ENCODE data around the gene RNASE9.
"Not testable (repeated sequence)": the region's sequence is repeated elsewhere in the genome, so short reads cannot be mapped to it uniquely, and the experiment has no call there.

The RNASE9 gene

DNA sequence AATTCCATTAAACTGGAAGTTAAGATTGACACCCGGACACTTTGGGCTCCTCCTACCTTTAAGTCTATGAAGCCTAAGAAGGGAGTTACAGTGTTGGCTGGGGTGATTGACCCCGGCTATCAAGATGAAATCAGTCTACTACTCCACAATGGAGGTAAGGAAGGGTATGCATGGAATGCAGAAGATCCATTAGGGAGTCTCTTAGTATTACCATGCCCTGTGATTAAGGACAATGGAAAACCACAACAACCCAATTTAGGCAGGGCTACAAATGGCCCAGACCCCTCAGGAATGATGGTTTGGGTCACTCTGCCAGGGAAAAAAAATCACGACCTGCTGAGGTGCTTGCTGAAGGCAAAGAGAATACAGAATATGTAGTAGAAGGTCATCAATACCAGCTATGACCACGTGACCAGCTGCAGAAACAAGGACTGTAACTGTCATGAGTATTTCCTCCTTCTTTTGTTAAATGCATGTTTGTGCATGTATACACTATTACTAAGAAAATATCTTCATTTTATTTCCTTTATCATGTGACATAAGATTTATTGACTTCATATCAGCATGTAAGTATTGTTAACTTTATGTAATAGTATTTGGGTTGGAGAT, 11.6 kb upstream of the RNASE9 start:
- DNase-seq (ENCODE audit: low read depth), result not testable (repeated sequence)

DNA sequence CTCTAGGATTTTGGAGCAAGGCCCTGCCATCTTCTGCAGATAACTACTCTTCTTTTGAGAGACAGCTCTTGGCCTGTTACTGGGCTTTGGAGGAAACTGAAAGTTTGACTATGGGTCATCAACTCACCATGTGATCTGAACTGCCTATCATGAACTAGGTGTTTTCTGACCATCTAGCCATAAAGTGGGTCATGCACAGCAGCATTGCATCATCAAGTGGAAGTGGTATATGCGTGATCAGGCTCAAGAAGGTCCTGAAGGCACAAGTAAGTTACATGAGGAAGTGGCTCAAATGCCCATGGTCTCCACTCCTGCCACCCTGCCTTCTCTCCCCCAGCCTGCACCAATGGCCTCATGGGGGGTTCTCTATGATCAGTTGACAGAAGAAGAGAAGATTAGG, 9.9 kb upstream of the RNASE9 start:
- DNase-seq (ENCODE audit: low read depth), result not testable (repeated sequence)

DNA sequence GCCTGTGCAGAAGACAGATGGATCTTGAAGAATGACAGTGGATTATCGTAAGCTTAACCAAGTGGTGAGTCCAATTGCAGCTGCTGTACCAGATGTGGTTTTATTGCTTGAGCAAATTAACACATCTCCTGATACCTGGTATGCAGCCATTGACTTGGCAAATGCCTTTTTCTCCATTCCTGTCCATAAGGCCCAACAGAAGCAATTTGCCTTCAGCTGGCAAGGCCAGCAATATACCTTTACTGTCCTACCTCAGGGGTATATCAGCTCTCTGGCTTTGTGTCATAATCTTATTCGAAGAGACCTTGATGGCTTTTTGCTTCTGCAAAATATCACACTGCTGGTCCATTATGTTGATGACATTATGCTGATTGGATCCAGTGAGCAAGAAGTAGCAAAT, 9.0 kb upstream of the RNASE9 start:
- not testable (repeated sequence) for DNase-seq (ENCODE audit: low read depth)

DNA sequence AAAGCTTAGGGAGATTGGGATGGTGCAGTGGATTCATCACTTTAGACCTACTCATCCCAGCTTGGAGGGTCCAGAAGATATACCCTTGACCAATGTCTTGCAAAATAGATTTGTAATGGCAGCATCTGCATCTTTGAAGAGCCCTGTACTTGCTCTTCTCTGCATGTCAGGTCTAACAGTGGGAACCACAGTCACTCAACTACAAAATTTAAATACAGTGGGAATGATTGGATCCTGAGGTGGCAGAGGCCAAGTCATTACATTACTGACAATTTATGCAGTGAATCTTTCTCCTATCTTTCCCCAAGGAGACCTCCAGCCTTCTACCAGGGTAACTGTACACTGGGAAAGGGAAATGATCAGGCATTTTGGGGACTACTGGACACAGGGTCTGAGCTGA, 8.2 kb upstream of the RNASE9 start:
- no peak for DNase-seq (ENCODE audit: low read depth)

DNA sequence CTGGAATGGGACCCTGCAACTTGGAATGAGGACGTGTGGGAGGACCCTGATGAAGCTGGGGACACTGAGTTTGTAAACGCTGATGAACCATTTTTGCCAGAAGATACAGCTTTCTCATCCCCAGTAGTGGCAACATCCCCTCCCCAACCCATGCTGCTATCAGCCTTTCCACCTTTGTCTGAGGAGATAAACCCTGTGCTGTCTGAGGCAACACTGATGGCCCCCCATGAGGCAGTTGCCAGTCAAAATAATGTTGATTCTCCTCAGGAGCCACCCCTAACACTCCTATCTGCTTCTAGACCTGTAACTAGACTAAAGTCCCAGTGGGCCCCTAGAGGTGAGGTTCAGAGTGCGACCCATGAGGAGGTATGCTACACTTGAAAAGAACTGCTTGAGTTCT, 7.5 kb upstream of the RNASE9 start:
- no peak for DNase-seq (ENCODE audit: low read depth)

DNA sequence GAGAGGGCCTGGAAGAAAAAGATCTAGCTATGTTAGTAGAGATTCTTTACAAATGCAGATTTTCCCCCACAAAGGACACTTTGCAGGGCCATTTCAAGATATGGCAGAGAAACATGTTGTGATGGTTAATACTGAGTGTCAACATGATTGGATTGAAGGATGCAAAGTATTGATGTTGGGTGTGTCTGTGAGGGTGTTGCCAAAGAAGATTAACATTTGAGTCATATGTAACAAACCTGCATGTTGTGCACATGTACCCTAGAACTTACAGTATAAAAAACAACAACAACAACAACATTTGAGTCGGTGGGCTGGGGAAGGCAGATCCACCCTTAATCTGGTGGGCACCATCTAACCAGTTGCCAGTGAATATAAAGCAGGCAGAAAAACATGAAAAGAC, 6.4 kb upstream of the RNASE9 start:
- not testable (repeated sequence) for DNase-seq (ENCODE audit: low read depth)

DNA sequence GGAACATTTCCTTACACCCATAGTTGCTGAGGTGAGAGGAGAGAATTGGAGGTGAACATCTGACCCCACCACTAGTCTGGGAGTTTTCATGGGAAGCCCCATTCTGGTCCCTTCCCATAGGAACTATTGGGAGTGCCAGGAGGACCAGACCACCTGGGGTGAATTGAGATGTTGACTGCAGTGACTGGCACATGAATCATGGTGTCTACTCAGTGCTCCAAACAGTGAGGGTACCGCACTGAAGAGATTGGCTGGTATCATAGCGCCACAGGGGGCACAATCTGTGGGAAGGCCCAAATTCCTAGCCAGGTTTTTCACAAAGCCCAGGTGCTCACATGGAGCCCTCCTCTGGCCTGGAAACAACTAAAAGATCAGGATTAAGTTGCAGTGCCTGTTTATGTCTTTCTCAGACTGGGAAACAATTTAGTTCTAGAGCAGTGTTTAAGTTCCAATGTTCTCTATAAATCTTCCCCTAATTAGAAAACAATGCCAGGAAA, 3.7 kb upstream of the RNASE9 start:
- no peak for DNase-seq (ENCODE audit: low read depth)

DNA sequence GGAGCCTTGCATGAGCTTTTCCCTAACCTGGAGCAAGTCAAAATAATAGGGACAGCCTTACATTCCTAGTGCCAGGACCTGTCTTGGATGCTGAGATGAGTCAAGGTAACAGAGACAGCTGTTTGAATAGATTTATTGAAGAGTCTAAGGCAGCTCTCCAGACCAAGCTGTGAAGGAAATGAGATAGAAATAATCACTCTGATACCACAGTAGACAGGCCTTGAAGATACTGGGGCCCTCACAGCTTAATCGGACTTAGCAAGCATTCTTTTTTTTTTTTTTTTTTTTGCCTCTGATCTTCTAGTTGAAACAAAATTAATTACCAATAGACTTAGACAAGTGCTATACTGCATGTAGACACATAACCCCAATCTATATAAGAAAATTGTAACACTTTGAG, 3.1 kb upstream of the RNASE9 start:
- no peak for DNase-seq (ENCODE audit: low read depth)

DNA sequence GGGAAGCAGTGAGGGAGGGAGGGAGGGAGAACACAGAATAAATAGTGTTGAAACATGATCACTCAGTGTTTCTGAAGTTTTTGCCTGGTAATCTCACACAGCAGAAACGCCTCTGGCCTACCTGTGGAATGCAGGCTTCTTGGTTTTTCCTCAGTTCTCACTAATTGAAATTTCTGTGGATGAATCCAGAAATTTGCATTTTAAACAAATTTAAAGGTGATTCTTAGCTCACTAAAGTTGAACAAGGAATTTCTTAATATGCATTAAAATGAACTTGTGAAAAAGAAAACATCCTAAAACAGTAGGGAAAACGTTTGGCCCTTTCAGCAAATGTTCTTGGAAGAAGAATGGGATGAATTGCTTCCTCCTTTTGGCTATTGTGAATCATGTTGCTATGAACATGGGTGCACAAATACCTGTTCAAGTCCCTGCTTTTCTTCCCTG, 1.4 kb downstream of the RNASE9 start:
- no peak for DNase-seq (ENCODE audit: low read depth)

DNA sequence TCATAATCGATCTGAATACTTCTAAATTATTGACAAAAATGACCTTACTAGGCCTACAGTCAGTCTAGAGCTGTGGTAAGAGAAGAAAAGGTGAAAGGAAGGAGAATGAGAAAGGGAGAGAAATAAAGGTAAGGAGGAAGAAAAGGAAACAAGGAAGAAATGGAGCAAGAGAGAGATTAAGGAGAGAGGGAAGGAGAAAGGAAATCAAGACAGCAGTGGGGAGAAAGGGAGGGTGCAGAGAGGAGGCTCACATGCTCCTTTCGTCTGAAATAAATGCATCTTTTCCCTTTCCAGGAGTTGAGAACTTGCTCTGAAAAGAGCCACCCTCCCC, 3.7 kb downstream of the RNASE9 start:
- no peak for DNase-seq (ENCODE audit: low read depth)

DNA sequence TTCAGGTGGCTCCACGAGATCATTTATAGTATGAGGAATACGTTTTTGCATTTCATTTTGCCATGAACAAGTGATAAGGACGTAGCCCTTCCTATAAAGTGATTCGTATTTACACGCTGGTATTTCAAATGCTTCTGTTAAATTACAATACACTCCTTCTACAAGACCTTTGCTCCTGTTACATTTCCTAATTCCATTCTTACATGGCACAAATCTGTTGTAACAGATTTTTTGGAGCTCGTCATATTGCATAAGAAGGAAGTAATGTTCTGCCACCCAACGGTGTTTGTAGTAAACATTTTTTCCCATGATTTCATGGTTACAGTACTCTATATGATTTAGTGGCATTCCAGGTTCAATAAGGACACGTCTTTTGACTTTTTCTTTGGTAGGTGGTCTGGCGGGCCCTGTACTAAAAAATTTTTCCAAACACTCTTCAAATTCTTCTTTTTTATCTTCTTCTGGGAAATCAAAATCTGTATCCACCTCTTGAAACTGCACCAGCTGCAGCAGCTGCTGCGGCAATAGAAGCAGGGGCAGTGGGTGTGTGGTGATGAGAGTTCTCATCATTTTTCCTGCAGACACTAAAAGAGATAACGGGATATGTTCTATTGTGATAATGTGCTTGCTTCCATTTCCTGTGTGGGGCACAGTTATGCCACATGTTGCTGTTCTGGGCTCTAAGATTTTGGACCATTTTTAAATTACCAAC, 4.2 kb downstream of the RNASE9 start:
- no peak for DNase-seq (ENCODE audit: low read depth)

DNA sequence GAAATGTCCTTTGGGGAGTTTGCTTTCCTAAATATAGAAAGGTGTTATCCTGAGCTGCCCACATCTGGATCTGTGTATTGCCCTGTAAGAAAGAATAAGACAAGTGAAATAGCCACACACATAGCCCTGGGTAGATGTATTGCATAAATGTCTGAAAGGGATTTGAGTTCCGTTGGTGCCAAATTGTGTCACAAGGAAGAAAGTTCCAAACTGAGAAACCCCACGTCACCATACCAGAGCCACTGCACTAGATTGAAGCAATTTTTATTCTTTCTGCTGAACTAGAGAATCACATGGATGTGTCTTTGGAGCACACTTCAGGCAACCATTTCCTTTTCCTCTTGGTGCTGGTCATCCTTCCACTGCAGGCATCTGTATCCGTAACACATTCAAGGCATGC, 5.0 kb downstream of the RNASE9 start:
- DNase-seq (ENCODE audit: low read depth), result no peak

DNA sequence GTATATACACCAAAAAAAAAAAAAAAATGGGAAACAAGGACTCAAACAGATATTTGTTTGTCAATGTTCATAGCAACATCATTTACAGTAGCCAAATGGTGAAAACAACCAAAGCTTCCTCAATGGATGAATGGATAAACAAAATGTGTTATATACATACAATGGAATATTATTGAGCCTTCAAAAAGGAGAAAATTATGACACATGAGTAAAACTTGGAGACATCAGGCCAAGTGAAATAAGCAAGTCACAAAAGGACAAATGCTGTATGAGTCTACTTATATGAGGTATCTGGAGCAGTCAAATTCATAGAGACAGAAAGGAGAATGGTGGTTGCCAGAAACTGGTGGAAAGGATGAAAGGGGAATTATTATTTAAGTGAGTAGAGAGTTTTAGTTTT, 7.8 kb downstream of the RNASE9 start:
- no peak for DNase-seq (ENCODE audit: low read depth)

DNA sequence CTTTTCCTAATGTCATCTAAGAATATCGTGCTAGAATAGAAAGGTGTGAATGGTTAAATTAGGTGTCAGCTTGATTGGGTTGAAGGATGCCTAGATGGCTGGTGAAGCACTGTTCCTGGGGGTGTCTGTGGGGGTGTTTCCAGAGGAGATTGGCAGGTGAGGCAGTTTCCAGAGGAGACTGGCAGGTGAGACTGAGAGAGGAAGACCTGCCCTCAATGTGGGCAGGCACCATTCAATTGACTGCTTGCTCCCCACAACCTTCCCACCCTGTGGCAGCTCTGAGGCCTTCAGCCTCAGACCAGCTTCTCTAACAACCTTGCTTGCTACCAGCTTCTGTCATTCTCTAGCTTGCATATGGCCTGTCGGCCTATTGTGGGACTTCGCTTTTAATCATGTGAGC, 9.2 kb downstream of the RNASE9 start:
- DNase-seq (ENCODE audit: low read depth), result no peak

DNA sequence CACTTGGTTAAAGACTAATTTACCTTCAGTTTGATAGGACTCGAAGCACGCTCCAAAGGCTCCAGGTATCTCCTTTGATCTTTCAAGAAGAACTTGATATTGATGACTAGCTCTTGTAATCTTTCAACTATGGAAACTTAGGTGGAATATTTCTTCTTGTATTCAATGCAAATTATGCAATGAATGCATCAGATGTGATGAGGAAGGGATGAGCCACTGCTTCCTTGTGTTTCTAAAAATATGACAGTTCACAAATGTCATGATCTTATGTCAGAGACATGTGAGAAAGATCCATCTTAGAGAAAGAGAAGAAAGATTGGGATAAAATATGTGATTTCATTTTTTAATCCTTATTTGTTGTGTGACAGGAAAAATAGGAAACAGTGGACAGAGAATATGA, 9.9 kb downstream of the RNASE9 start:
- DNase-seq (ENCODE audit: low read depth), result no peak

DNA sequence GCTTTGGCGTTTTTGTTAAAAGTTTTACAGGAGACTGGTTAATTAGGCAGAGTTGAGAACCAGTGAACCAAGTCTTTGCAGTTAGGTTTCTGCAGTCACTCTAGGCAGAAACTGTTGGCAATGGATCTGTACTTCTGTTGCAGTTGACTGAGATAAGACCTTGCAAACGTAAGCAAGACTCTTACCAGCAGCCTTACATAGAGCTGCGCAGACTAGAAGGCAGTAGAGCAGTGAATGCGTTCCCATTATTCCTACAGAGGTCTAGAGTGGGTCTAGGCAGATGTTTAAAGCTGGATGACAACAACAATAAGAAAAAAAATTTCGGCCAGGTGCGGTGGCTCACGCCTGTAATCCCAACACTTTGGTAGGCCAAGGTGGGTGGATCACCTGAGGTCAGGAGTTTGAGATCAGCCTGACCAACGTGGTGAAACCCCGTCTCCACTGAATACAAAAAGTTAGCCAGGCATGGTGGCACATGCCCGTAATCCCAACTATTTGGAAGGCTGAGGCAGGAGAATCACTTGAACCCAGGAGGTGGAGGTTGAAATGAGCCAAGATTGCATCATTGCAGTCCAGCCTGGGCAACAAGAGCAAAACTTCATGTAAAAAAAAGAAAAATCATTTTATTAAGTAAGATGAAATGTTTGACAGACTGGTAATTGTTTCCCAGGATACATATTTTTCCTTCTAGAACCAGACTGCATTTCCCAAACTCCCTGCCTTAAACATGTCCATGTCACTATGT, 12.3 kb downstream of the RNASE9 start:
- no peak for DNase-seq (ENCODE audit: low read depth)

DNA sequence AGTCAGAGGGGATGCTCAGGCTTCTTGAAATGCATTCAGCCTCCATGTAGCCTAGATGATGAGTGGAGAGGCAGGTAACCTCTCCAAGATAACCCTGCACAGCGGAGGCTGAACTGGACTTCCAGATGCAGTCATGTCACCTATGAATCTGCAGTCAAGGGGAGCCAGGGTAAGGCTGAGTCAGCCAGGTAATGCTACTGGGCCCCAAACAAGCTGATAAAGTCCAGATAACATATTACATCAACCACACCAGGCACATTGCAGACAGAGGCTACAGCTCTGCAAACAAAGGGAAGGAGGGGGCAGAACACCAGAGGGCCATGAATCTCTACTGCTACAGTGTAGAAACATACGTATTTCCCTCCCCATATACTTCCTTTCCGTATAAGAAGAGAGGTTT, 14.0 kb downstream of the RNASE9 start:
- DNase-seq (ENCODE audit: low read depth), result no peak

DNA sequence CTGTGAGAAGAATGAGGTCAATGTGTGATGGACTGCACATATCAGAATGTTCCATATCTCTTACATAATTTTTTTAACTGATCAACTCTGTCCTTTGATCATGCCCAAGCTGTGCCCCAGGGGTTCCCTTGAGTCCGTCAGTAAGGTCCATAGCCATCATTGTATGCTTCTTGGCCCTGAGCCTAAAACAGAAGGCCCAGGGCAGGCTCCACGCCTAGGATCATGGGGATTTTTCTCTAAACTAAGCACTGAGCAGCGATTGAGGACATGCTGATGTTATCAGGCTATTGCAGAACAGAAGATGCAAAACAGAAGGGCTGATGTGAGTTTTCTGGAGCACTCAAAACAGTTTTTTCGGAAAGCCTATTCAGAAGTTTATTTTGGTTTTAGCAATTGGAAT, 20.9 kb downstream of the RNASE9 start:
- DNase-seq (ENCODE audit: low read depth), result no peak

DNA sequence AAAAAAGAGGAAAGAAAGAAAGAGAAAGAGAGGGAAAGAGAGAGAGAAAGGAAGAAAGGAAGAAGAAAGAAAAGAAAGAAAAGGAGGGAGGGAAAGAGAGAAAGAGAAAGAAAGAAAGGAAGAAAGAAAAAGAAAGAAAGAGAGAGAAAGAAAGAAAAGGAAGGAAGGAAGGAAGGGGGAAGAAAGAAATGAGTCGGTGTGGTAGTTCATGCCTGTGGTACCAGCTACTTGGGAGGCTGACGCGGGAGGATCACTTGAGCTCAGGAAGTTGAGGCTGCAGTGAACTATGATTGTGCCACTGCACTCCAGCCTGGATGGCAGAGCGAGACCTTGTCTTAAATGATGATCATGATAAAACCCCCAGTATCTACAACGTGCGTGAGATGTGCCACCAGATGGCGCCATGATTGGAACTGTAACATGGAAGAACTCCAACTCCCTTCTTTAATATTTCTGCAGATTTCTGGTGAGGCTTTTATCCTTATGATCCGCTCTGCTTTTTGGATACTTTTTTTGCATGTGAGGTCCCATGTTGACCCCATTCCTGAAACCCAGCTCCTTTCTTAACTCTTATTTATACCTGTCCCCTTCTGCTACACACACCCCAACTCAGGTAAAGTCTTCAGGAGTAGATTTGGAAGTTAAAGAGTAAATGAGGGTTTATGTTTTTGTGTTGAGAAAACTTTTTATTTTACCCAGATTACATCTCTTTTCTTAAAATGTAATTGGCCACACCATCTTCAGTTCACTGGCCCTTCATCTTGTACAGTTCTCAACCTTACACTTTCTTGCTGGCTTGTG, 29.9 kb downstream of the RNASE9 start:
- no peak for DNase-seq (ENCODE audit: low read depth)

DNA sequence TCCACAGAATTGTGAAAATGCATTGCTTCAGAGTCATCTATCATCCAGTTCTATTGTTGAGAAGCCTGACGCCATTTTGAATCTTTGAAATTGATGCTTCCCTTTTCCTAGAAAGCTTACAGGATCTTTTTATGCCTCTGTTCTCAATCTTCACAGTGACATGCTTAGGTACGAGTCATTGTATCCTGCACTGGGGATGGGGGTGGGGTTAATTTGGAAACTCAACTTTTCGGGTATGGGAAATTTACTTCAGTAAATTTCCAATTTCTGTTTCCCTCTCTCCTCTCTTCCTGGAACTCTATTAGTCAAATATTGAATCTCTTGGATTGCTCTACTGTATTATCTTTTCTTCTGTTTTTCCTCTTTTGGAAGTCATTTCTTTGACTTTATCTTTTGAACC, 31.0 kb downstream of the RNASE9 start:
- no peak for DNase-seq (ENCODE audit: low read depth)

DNA sequence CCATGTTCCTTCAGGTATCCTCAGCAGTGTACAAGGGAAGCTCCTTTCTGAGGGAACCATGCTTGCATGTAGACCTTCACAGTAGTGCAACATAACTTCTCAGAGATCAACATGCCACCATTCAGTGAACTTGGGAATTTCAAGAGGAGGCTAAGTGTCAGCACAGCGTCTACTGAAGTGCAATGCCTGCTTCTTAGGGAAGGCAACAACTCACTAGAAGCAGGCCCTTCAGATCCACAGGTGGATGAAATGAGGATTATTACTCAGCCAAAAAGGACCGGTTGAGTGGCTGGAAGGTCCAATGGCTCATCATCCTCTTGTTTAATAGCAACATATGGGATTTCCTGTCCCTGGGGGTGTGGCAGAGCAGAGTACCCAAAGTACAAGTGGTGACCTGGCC, 36.8 kb downstream of the RNASE9 start:
- DNase-seq (ENCODE audit: low read depth), result no peak

DNA sequence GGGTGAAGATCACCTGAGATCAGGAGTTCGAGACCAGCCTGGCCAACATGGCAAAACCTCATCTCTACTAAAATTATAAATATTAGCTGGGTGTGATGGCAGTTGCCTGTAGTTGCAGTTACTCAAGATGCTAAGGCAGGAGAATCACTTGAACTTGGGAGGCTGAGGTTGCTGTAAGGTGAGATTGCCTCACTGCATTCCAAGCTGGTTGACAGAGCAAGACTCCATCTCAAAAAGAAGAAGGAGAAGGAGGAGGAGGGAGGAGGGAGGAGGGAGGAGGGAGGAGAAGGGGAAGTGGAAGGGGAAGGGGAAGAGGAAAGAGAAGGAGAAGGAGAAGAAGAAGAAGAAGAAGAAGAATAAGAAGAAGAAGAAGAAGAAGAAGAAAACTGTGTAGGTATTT, 38.5 kb downstream of the RNASE9 start:
- no peak for DNase-seq (ENCODE audit: low read depth)

DNA sequence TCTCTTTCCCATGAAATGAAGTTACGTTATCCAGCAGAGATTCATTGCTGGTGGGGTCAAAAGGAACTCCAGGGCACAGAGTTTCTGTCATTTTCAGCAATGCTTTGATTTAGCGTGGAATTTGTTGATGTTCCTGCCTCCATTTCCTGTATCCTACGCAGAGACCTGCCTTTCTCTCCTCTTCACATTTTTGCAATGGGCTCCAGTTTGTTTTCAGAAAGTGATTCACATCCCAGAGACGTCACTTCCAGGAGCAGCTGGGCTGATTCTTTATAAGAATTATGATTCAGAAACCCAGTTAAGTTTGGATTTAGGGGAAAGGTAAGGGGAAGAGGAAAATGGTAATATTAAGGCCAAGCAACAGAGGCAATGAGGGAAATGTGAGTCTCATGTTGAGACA, 43.9 kb downstream of the RNASE9 start:
- DNase-seq (ENCODE audit: low read depth), result no peak
